GM12801 (cell line): ENCODE measurements around the gene ORAI2.

Experiments
- CTCF ChIP-seq: IDR thresholded peaks from one replicate; pipeline ENCODE4 v1.5.1; 2011; ENCODE audit warnings: control low read depth; ENCODE audit not compliant: insufficient read length; ENCODE audit errors: extremely low read depth

ORAI2 gene

GRCh38 chr7:102417105-102417504, 16.3 kb upstream of the ORAI2 start:
- TF ChIP-seq CTCF, result no peak

GRCh38 chr7:102418592-102418991, 14.8 kb upstream of the ORAI2 start:
- TF ChIP-seq CTCF, result no peak

GRCh38 chr7:102421706-102422240, 11.6 kb upstream of the ORAI2 start:
- TF ChIP-seq CTCF, result no peak

GRCh38 chr7:102424129-102424551, 9.2 kb upstream of the ORAI2 start:
- no peak for TF ChIP-seq CTCF

- TF ChIP-seq CTCF, result no peak
These were observed 8.6 kb upstream of the ORAI2 start for GRCh38 chr7:102424787-102425218.

GRCh38 chr7:102425639-102426267, 7.6 kb upstream of the ORAI2 start:
- TF ChIP-seq CTCF, result no peak

GRCh38 chr7:102426268-102427018, 6.9 kb upstream of the ORAI2 start:
- TF ChIP-seq CTCF, result no peak
